Vagina (tissue), 2 donors: ENCODE results near the gene NRXN2. TPM values are rescaled to one million over a fixed set of nuclear protein-coding genes. Genes with fewer than 3 reads are reported as not detected.

Source experiments
- DNase-seq, 2 donors: peaks; one replicate each; pipeline ENCODE4 v3.0.0-alpha.2; 2017; ENCODE audit errors: extremely low spot score in 2 of 2
- H3K27ac ChIP-seq: fragments of 200-600 bp; sonication (generic); one replicate; pipeline ENCODE4 v1.5.1; 2019
- H3K27me3 ChIP-seq: fragments of 200-600 bp; sonication (generic); one replicate; pipeline ENCODE4 v1.5.1; 2019
- H3K36me3 ChIP-seq, 2 donors: fragments of 200-600 bp; sonication (generic); one replicate each; pipeline ENCODE4 v1.5.1; 2017 to 2019
- H3K4me1 ChIP-seq: fragments of 200-600 bp; sonication (generic); one replicate; pipeline ENCODE4 v1.5.1; 2019
- H3K4me3 ChIP-seq, 2 donors: fragments of 200-600 bp; sonication (generic); 1 replicate in 1 of 2; 2 replicates in 1 of 2; pipeline ENCODE4 v1.5.1; 2016 to 2019
- H3K9me3 ChIP-seq: fragments of 200-600 bp; sonication (generic); one replicate; pipeline ENCODE4 v1.5.1; 2019
- POLR2A ChIP-seq, 2 donors: fragments of 450-650 bp; IDR thresholded peaks; one replicate each; pipeline ENCODE4 v1.6.1; 2017; ENCODE audit warnings: antibody characterized with exemption in 2 of 2, mild to moderate bottlenecking in 2 of 2, moderate library complexity in 2 of 2
- POLR2AphosphoS5 ChIP-seq, 2 donors: sonication (generic); formaldehyde crosslinking; IDR thresholded peaks; one replicate each; pipeline ENCODE4 v1.9.0; 2017; ENCODE audit warnings: antibody characterized with exemption in 2 of 2, mild to moderate bottlenecking in 2 of 2, low read depth in 1 of 2; ENCODE audit not compliant: insufficient read depth in 1 of 2
- intact Hi-C: fragments of 100-400 bp; cut with DNase I; formaldehyde crosslinking; loops from one replicate; pipeline ENCODE4 v1.15.1; 2023
- total RNA-seq: library from RNA; depleted of rRNA; stranded (reverse); fragments of >200 nt; gene quantifications from one replicate; pipeline ENCODE4 v1.2.3, GENCODE V29; 2016
- TF ChIP-seq, protein P1 (sequence below), 3 experiments: fragments of 450-650 bp in 2 of 3; fragments of 200-600 bp in 1 of 3; sonication (generic) in 1 of 3; IDR thresholded peaks; one replicate each; pipeline ENCODE4 v1.5.1; 2017 to 2019; ENCODE audit warnings: antibody characterized with exemption in 3 of 3, mild to moderate bottlenecking in 2 of 3, moderate library complexity in 2 of 3

The NRXN2 gene
- total RNA-seq, 1 donor from 2014 or later, result 16.9 TPM

DNA sequence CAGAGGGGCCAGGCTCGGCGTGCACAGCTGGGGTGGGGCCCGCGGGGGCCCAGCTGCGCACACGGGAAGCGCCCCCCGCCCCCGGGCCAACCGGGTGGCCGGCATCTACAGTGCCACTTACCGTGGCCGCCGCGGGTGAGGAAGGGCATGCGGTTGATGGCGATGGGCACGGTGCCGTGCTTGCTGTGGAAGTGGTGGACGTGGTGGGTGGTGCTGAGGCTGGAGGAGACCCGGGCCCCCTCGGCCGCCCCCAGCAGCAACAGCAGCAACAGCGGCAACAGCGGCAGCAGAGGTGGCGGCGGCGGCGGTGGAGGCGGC lies 80.6 kb downstream of the NRXN2 start:
- no peak for DNase-seq
- H3K27me3 ChIP-seq, result no peaks in the 10 kb centered on the region
- H3K4me1 ChIP-seq, result peaks cover 20% of the 10 kb centered on the region
- H3K9me3 ChIP-seq, result no peaks in the 10 kb centered on the region
- intact Hi-C loops, result no loop called here
- no peaks in the 10 kb centered on the region for H3K36me3 ChIP-seq
- H3K4me3 ChIP-seq, result peak overlapping the region; percentile 38 to 57
- peak overlapping the region; percentile 53 for H3K27ac ChIP-seq
- TF ChIP-seq, protein P1, sequence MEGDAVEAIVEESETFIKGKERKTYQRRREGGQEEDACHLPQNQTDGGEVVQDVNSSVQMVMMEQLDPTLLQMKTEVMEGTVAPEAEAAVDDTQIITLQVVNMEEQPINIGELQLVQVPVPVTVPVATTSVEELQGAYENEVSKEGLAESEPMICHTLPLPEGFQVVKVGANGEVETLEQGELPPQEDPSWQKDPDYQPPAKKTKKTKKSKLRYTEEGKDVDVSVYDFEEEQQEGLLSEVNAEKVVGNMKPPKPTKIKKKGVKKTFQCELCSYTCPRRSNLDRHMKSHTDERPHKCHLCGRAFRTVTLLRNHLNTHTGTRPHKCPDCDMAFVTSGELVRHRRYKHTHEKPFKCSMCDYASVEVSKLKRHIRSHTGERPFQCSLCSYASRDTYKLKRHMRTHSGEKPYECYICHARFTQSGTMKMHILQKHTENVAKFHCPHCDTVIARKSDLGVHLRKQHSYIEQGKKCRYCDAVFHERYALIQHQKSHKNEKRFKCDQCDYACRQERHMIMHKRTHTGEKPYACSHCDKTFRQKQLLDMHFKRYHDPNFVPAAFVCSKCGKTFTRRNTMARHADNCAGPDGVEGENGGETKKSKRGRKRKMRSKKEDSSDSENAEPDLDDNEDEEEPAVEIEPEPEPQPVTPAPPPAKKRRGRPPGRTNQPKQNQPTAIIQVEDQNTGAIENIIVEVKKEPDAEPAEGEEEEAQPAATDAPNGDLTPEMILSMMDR (IDR thresholded peaks at IDR 0.05), result no peak
- no peak for TF ChIP-seq POLR2AphosphoS5 (IDR thresholded peaks at IDR 0.05; ENCODE audit: insufficient read depth in 1 of 2, low read depth in 1 of 2)

DNA sequence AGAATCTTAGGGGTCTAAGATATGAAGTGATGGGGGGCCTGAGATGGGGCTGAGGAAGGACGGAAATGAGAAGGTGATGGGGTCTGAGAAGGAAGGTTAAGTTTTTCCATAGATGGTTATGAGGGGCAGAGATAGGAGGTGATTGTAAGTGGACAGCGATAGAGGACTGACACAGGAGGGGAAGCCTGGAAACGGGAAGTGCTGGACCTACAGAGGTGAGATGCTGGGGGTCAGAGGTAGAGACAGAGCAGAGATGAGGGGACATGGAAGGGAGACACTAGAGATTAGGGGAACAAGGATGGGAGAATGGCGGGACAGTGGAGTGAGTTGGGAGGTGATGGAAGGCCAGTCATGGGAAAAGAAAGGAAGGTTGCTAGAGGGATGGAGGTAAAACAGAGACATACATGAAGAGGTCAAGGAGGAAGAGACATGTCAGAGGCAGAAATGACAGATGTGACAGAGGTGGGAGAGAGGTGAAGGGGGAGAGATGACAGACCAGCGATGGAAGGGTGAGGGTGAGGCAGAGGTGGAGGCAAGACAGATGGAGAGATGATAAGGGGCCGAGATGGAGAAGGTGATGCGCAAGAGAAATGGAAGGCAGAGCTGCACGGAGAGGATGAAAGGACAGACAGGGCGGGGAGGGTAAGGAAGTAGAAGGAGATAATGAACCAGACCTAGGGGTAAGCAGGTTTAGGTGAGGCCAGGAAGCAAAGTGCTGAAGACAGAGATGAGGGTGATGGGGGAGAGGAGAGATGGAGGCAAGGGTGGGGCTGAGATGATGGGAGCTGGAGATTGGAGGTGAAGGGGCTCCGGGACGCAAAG lies 81.2 kb downstream of the NRXN2 start:
- H3K36me3 ChIP-seq, result no peaks in the 10 kb centered on the region
- no peaks in the 10 kb centered on the region for H3K9me3 ChIP-seq
- TF ChIP-seq POLR2AphosphoS5 (IDR thresholded peaks at IDR 0.05; ENCODE audit: insufficient read depth in 1 of 2, low read depth in 1 of 2) (no peak), POLR2A (IDR thresholded peaks at IDR 0.05) (no peak)
- TF ChIP-seq, protein P1 (IDR thresholded peaks at IDR 0.05), result no peak
- no peak for DNase-seq
- peaks cover 20% of the 10 kb centered on the region for H3K4me1 ChIP-seq
- intact Hi-C loops, result no loop called here
- H3K27me3 ChIP-seq, result no peaks in the 10 kb centered on the region
- peak overlapping the region; percentile 38 to 57 for H3K4me3 ChIP-seq
- peak overlapping the region; percentile 53 for H3K27ac ChIP-seq

GRCh38 chr11:64639885-64640284 lies 83.1 kb downstream of the NRXN2 start:
- Histone ChIP-seq H3K27ac (no peak overlapping the region), H3K36me3 (no peaks in the 10 kb centered on the region), H3K4me1 (peaks cover 20% of the 10 kb centered on the region), H3K4me3 (no peak overlapping the region), H3K9me3 (no peaks in the 10 kb centered on the region), H3K27me3 (no peaks in the 10 kb centered on the region)
- no peak for DNase-seq
- TF ChIP-seq POLR2AphosphoS5 (IDR thresholded peaks at IDR 0.05; ENCODE audit: insufficient read depth in 1 of 2, low read depth in 1 of 2) (no peak), POLR2A (IDR thresholded peaks at IDR 0.05) (no peak)
- TF ChIP-seq, protein P1 (IDR thresholded peaks at IDR 0.05), result no peak
- intact Hi-C loops, result no loop called here

DNA sequence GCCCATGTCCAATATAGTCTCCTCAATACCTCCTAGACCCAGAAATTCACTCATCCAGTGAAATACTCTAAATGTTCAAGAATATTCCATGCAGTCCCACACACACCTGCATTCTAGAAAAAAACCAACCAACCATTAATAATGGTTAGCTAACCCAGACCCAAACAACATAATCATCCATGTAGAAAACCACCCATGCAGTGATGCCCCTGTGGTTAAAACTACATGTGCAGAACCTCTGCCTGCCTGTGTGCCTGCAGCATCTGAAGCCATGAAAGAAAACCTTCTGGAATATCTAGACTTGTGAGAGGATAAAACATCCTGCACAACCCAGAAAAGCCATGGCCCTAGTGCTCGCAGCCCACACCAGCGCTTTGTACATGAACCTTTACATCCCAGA lies 84.2 kb downstream of the NRXN2 start:
- Histone ChIP-seq H3K4me3 (no peak overlapping the region), H3K9me3 (no peaks in the 10 kb centered on the region), H3K4me1 (peaks cover 20% of the 10 kb centered on the region), H3K36me3 (no peaks in the 10 kb centered on the region), H3K27me3 (no peaks in the 10 kb centered on the region), H3K27ac (no peak overlapping the region)
- no peak for TF ChIP-seq POLR2AphosphoS5 (IDR thresholded peaks at IDR 0.05; ENCODE audit: insufficient read depth in 1 of 2, low read depth in 1 of 2)
- TF ChIP-seq, protein P1 (IDR thresholded peaks at IDR 0.05), result no peak
- TF ChIP-seq POLR2A (IDR thresholded peaks at IDR 0.05), result no peak
- no peak for DNase-seq
- intact Hi-C loops, result no loop called here

DNA sequence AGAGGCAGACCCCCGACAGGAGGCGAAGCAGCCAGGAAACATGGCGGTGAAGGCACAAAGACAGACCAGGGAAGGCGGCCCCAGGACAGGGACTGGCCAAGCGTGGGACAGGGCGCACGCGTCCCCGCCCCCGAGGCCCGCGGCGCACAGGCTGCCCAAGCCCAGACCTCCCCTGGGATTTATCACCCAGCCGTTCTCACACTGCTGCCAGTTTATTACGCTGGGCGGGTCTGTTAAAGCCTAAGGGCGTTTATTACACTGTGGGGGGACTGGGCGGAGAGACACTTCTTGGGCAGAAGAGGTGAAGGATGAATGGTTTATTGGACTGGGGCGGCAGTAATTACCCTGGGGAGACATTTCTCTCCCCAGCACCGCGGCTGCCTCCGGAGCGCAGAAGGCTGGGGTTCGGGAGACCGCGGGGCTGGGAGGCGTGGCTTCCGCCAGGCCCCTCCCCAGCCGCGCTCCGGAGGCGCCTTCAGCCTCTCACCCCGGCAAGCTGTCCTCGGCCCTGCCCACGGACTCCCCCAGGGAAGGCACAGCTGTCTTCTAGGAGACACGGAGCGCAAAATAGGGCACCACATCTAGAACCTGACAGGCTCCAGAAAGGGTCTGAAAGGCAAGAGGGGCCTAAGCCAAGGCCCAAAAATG lies 84.9 kb downstream of the NRXN2 start:
- TF ChIP-seq POLR2AphosphoS5 (IDR thresholded peaks at IDR 0.05; ENCODE audit: insufficient read depth in 1 of 2, low read depth in 1 of 2) (no peak), POLR2A (IDR thresholded peaks at IDR 0.05) (no peak)
- TF ChIP-seq, protein P1 (IDR thresholded peaks at IDR 0.05), result no peak
- intact Hi-C loops, result no loop called here
- Histone ChIP-seq H3K4me3 (peak overlapping the region; percentile 15 to 22), H3K27ac (no peak overlapping the region), H3K36me3 (no peaks in the 10 kb centered on the region), H3K4me1 (peaks cover 16% of the 10 kb centered on the region), H3K27me3 (no peaks in the 10 kb centered on the region), H3K9me3 (no peaks in the 10 kb centered on the region)
- DNase-seq, result no peak
